Epidermal melanocyte (primary cell): Measurements from ENCODE around the gene ZNF428.
"Not testable (repeated sequence)": the region's sequence is repeated elsewhere in the genome, so short reads cannot be mapped to it uniquely, and the experiment has no call there.

ENCODE experiments used
- DNase-seq: peaks from one replicate; pipeline ENCODE4 v3.0.0; 2011; ENCODE audit warnings: low spot score; ENCODE audit not compliant: insufficient read length

The ZNF428 gene, protein sequence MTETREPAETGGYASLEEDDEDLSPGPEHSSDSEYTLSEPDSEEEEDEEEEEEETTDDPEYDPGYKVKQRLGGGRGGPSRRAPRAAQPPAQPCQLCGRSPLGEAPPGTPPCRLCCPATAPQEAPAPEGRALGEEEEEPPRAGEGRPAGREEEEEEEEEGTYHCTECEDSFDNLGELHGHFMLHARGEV

DNA sequence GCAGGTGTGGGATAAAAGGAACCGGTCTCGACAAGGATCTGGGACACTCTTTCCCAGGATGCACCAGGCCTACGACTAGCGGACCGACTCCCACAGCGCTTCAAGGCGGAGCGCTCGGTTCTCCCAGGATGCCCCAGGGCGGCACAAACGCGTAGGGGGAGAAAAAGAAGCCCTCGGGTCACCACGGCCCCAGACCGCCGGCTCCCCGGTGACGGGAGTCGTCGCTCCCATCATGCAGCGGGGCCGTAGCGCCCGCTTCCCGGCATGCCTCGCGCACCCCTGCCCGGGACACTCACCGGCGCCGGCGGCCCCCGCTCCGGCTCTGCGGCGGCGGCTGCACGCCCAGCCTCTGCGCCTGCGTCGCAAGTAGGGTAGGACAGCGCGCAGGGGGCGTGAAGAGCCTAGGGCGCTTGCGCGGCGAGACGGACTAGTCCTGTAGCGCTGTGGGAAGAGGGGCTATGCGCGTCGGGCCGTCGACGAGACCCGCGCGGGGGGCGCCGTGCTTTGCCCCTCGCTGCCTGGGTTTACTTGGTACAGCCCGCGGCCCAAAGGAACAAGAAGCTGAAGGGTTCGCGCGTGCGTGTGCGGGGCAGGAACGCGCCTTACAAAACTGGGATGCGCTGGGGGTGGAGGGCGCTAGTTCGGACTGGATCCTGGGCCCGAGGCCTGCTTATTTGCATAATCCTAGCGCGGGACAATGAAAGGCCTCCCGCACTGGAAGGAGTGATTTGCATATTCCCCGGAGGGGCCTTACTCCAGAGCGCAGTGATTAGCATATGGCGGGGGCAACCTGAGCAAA lies at the start of gene ZNF428:
TSS of gene ZNF428 (minus strand) at position 368 of the 799 bp plus-strand sequence. CDS start 5,325 bp downstream, outside the sequence.
- DNase-seq: peak; percentile 88

DNA sequence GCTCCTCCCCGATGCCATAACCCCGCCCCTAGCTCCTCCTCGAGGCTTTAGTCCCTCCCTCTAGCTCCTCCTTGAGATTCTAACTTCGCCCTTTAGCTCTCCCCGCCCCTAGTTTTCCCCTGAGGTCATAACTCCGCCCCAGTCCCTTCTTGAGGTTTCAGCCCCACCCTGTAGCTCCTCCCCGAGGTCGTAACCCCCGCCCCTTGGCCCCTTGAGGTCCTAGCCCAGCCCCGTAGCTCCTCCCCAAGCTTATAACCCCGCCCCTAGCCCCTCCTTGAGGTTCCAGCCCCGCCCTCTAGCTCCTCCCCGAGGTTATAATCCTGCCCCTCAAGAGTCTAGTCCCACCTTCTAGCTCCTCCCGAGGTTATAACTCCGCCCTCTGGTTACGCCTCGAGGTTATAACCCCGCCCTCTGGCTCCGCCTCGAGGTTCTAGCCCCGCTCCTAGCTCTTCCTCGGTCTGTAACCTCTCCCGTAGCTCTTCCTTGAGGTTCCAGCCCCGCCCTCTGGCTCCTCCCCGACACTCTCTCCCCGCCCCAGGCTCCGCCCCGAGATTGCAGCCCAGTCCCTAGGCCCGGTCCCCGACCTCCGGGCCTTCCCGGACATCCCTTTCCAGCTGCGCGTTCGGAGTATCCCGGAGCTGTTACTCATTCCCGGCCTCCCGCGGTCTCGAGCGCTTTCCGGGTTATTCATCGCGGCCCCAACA lies 49.1 kb upstream of the ZNF428 start:
- peak; percentile 94 for DNase-seq

DNA sequence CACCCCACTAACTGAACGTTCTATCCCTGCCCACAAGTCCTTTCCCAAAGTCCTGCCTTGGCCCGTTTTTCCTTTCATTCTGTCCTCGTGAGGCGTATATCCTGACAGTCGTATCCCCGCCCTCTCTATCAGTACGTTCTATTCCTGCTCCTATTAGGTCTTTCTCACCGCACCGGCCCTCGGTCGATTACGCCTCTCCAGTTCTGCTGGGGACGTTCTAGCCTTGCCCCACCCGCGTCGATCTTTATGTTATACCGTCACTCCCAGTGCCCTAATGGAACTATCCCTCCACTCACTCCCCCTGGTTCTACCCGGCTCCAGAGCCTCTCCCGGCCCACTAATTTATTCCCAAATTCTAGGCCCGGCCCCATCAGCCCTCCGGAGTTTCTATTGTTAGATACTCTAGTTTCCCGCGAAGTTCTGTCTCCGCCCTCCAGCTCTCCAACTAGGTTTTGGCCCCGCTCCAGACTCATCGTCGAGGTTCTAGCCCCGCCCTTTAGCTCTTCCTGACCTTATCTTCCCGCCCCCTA lies 48.5 kb upstream of the ZNF428 start:
- DNase-seq: no peak

DNA sequence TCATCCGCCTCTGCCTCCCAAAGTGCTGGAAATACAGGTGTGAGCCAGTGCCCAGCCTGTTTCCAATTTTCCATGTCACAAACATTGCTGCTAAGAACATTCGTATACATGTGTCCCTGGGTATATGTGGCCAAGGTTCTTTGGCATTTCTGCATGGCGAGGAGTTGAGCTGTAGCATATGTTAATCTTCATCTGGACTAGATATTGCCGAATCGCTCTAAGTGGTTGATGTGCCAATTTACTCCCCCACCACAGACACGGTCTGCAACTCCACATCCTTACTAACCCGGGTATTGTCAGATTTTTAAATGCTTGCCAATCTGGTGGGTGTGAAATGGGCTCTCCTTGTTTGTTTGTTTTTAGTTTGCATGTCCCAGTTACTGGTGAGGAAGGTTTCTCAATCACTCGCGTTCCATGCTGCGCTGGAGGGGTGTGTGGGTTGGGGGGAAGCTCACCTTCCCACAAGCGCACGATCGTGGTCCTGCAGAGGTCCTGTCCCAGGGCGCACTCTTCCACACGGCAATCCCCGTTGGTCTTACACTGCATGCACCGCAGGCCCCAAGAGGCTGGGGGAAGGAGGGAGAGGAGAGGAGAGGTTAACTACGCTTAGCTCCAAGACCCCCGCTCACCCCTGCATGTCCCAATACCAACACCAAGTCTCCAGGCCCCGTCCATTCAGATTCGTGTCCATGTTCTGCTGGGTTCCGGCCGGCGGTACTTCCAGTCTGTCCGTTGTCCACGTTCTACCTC lies 47.9 kb upstream of the ZNF428 start:
- no peak for DNase-seq

DNA sequence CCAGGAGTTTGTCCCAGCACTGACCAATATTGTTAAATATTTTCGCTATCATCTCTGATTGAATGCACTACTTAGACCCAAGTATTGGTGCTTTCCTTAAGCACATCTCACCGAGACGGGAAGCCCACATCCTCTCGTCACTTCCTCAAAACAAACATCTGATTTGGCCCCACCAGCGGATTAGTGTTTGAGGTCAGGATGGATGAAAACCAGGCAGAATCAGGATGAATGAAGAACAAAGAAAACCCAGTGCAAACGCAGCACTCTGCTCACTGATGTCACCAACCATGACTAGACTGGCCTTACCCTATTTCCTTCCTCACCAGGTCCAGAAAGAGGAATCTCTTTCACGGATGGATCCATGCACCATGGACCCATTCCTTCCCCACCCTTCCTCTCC lies 44.6 kb upstream of the ZNF428 start:
- no peak for DNase-seq

DNA sequence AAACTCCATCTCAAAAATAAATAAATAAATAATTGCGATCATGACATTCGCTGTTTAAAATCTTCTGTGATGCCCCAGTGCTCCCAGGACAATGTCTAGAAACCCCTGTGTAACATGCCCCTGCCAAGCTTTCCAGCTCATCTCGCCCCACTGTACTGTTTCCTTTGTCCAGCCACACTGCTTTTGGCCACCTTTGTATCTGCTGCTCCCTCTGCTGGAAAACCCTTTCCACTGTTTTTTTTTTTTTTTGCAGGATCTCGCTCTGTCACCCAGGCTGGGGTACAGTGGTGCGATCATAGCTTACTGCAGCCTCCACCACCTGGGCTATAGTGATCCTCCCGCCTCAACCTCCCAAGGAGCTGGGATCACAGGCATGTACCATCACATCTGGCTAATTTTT lies 43.1 kb upstream of the ZNF428 start:
- no peak for DNase-seq

DNA sequence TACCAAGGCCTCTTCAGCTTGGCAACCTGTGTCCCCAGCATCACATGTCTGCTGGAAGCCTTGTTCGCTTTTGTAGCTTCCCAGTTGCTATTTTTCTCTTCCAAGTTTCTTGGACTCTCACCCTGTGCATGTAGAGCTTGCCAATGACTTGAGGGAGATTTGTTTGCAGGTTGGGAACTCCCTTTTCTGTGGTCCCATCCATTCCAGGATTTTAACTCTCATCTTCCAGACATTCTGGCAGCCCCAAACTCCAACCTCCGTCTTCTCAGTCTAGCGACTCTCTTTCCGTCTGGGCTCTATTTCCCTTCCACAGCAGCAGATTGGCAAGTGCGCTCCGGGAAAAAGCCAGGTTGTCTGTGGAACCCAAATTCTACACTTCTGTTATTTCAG lies 41.5 kb upstream of the ZNF428 start:
- no peak for DNase-seq

DNA sequence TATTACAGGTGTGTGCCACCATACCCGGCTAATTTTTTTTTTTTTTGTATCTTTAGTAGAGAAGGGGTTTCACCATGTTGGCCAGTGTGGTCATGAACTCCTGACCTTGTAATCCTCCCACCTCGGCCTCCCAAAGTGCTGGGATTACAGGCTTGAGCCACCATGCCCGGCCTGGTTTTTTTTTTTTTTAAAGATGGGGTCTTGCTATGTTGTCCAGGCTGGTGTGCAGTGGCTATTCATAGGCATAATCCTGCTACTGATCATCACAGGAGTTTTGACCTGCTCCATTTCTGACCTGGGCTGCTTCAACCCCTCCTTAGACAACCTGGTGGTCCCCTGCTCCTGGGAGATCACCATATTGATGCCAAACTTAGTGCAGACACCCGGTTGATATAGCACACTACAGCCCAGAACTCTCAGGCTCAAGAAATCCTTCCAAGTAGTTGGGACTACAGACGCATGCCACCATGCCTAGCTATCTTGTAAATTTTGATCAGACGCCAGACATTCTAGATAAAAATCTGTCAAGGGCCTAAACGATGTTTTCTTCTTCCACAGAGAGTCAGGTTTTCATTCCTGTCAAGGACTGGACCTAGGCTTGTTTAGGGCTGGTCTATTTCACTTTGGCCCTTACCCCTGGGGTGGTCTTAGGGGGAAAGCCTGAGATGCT lies 41.0 kb upstream of the ZNF428 start:
- DNase-seq: no peak

DNA sequence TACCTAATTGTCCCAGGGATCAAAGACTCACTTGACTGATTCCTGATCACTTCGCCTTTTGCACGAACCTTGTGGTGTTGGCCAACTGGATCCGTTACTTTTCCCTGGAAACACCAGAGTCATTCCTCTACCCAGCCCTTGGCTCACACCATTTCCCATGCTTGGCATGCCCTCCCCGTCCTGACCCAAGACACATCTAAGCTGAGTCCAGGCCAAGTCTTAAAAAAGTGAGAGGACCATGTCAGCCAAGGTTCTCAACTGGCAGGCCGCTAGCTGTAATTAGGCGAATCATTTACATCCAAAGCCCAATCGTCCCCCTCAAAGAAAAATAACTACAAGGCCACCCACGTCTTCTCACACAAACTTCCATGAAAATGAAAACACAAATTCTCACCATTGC lies 39.1 kb upstream of the ZNF428 start:
- DNase-seq: no peak

DNA sequence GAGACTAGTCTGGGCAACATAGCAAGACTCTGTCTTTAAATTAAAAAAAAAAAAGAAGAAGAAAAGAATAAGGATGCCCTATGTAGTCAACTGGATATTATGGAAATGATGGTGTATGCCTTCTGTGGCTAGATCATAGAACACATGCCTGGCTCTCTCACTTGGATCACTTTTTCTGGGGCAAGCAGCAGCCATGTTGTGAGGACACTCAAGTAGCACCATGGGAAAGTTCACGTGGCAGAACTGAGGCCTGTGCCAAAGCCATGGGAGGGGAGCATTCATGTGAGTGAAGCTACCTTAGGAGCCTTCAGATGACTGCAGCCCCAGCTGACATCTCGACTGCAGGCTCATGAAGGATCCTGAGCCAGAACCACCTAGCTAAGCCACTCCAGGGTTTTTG lies 38.6 kb upstream of the ZNF428 start:
- no peak for DNase-seq

DNA sequence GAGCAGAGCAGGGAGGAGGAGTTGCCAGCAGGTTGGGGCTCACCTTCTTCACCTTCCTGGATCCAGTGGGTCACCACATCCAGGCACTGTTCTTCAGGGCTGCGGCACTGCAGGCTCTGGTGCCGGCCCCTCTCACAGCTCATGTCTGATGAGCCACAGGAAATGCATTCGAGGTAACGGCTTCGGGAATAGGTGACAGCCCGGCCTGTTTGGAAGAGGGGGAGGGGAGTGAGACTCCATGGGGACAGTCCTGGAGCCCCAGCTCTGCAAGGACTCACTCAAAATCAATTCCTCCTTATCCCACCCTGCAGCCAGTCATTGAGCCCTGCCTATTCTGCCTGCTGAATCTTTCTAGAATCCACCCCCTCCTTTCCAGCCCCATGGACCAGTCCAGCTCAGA lies 37.0 kb upstream of the ZNF428 start:
- no peak for DNase-seq

DNA sequence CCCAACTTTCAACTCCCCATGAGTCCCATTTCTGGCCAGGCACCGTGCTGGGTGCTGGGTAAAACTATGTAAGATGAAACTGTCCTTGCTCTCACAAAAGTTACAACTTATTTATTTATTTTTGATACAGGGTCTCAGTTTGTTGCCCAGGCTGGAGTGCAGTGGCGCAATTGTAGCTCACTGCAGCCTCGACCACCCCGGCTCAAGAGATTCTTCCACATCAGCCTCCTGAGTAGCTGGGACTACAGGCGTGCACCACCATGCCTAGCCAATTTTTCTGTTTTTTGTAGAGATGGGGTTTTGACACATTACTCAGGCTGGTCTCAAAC lies 33.1 kb upstream of the ZNF428 start:
- no peak for DNase-seq

DNA sequence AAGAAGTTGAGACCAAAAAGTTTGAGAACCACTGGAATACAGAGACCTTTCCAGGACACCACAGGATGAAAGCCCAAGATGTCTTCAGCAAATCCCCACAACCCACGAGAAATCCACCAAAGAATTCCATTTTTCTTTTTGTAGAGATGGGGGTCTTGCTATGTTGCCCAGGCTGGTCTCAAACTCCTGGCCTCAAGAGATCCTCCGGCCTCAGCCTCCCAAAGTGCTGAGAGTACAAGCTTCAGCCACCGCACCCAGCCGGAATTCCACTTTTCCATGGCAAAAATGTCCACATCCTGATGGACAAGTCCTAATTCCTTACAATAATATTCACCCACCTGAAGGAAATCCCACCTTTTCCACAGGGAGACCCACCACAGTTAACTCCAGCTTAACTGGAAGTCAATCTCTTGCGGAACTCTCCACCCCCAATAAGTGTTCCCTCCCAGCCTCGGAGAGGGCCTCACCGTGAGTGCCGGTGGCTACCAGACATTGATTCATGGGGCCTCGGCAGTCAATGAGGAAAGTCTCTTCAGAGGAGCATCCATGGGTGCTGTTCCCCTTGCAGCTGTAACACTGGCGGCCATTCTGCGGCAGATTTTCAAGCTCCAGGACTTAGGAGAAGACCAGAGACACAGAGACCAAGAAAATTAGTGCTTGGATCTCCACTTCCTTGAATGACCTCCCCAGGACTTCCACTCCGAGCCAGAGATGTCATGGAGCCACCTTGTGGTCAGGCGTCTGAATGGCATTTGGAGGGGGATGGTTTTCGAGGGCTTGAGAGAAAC lies 32.5 kb upstream of the ZNF428 start:
- peak; percentile 74 for DNase-seq

DNA sequence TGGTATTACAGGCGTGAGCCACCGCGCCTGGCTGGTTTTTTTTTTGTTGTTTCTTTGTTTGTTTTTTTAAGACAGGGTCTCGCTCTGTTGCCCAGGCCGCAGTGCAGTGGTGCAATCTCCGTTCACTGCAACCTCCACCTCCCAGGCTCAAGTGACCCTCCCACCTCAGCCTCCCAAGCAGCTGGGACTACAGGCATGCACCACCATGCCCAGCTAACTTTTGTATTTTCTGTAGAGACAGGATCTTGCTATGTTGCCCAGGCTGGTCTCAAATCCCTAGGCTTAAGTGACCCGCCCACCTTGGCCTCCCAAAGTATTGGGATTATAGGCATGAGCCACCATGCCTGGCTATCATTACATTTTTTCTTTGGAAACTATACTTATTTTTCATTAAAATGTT lies 30.8 kb upstream of the ZNF428 start:
- DNase-seq: not testable (repeated sequence)

DNA sequence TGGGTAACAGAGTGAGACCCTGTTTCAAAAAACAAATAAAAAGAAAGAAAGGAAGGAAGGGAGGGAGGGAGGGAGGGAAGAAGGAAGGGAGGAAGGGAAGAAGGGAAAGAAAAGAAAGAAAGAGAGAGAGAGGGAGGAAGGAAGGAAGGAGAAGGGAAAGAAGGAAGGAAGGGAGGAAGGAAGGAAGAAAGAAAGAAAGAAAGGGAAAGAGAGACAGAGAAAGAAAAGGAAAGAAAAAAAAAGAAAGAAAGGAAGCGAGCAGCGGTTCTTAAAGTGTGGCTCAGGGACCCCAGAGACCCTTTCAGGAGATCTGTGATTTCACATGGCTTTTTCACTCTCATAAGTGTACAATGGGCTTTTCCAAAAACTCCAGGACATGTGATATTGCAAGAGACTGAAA lies 30.1 kb upstream of the ZNF428 start:
- no peak for DNase-seq

DNA sequence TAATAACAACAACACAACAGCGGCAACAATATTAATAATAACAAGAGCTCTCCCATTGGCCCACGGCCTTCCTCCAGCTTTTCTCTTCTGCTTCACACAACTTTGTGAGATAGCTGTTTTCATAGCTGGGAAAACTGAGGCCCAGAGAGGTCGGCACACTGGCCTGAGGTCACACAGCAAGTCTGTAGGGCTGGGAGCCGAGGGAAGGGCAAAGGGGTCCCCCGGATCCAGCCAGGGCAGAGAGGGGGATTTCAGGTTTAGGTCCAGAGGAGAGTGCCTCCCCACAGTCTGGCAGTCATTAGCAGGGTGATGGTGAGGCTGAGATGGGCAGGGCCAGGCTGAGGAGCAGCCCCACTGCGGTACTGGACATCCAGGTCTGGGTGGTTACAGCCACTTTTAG lies 29.2 kb upstream of the ZNF428 start:
- DNase-seq: no peak

DNA sequence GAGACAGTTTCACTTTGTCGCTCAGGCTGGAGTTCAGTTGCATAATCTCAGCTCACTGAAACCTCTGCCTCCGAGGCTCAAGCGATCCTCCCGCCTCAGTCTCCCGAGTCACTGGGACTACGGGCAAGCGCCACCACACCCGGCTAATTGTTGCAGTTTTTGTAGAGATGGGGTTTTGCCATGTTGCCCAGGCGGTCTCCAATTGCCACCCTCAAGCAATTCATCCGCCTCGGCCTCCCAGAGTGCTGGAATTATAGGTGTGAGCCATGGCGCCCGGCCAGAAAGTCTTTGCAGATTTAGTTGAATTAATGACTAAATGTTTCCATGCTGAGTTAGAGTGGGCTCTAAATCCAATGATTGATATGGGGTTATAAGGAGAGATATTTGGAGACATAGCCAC lies 24.8 kb upstream of the ZNF428 start:
- no peak for DNase-seq

DNA sequence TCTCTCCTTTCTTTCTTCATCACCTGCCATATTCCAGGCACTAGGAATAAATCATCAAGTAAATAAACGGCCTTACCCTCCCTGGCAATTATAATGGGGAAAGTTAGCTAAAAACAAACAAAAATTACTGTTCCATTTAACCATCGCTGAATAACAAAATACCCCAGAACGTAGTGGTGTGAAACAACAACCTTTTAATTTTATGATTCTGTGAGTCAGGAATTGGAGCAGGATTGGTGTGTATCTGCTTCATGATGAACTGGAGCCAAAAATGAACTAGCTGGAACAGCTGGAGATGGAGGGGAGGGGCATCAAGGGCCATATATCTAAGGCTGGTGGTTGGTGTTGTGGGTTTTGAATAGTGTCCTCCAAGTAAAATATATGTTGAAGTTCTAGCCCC lies 23.9 kb upstream of the ZNF428 start:
- DNase-seq: no peak

DNA sequence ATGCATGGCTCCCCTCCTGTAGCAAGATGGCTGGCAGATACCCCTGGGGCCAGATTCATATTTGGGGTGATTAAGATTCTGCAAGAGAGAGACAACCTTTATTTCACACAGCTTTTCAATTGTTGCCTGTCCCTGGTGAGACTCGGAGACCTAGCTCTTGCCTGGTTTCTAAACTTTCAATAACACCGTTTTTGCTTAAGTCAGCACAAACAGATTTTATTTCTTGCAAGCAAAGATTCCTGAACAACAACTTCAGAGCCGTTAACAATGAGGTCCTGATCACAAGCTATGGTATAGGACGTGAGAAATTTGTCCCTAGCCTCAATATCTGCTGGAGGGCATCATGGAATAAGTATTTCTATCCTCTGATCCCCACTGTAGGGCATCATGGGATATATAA lies 23.1 kb upstream of the ZNF428 start:
- DNase-seq: no peak

DNA sequence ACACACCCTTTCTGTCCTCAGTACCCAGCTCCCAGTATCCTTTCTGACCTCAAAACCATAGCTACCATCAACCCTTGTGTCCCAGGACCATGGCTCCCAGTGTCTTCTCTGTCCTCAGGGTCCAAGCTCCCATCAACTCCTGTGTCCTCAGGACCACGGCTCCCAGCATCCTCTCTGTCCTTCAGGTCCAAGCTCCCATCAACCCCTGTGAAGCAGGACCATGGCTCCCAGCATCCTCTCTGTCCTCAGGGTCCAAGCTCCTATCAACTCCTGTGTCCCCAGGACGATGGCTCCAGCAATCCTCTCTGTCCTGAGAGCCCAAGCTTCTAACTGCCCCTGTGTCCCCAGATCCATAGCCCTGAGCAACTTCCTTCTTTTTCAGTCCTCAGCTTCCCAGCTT lies 21.9 kb upstream of the ZNF428 start:
- DNase-seq: no peak

DNA sequence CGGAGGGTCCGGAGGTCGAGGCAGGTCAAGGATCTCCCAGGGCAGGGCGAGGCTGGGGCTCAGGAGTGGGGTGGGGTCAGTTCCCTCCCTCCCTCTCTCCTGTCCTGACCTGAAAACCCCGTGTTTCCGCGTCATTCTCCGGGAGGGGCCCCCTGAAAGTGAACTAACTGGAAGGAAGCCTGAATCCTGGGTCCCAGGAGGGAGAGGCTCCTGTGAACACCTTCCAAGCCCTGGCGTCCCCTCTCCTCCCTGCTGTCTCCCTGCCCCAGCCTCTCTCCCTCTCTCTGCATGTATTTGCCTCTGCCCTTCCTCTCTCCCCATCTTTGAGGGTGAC lies 21.0 kb upstream of the ZNF428 start:
- DNase-seq: no peak
